Mammary epithelial cell (primary cell): ENCODE data around the gene NSUN4.

Source experiments
- CTCF ChIP-seq, 2 donors: IDR thresholded peaks in 1 of 2; conservative IDR thresholded peaks in 1 of 2; 2 replicates each; pipeline ENCODE4 v1.5.1; 2011 to 2012; ENCODE audit warnings: inconsistent platforms in 2 of 2, low read length in 2 of 2, mild to moderate bottlenecking in 2 of 2, control low read depth in 1 of 2, low read depth in 1 of 2; ENCODE audit not compliant: insufficient read depth in 1 of 2; ENCODE audit errors: extremely low read depth in 1 of 2
- EZH2 ChIP-seq: IDR thresholded peaks from 2 replicates; pipeline ENCODE4 v1.6.1; 2012; ENCODE audit warnings: low read length, inconsistent platforms, borderline replicate concordance

GRCh38 chr1:46303038-46303871 lies 37.4 kb upstream of the NSUN4 start, which contains the start of the genes LRRC41 and UQCRH:
- no peak for TF ChIP-seq CTCF (conservative IDR thresholded peaks at IDR 0.05 in 1 of 2, IDR thresholded peaks at IDR 0.05 in 1 of 2; ENCODE audit: extremely low read depth in 1 of 2, insufficient read depth in 1 of 2, low read depth in 1 of 2, low read length in 2 of 2)
- no peak for TF ChIP-seq EZH2
